ENCODE data around the gene OR6K2. TPM values are rescaled to one million over a fixed set of nuclear protein-coding genes. Genes with fewer than 3 reads are reported as not detected.
"Not testable (repeated sequence)": the region's sequence is repeated elsewhere in the genome, so short reads cannot be mapped to it uniquely, and the experiment has no call there.

The OR6K2 gene
- total and polyA plus RNA-seq, 12 donors = not detected

DNA sequence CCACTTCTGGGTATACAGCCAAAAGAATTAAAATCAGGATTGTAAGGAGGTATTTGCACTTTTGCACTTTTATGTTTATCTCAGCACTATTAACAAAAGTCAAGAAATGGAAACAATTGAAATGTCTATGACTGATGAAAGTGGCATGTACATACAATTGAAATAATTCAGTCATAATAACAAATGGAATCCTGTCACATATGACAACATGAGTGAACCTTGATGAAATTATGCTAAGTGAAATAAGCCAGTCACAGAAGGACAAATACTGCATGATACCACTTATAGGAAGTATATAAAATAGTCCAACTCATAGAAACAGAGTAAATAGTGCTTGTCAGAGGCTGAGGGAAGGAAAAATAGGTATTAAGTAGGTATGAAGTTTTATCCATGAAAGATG is 10.6 kb downstream of the OR6K2 start:
- no peak overlapping the region for H3K27ac ChIP-seq
- H3K9me3 ChIP-seq = no peaks in the 10 kb centered on the region
- no peaks in the 10 kb centered on the region for H3K4me1 ChIP-seq
- no peaks in the 10 kb centered on the region for H3K27me3 ChIP-seq
- no peak overlapping the region for H3K4me3 ChIP-seq
- DNase-seq (no peak), ATAC-seq (no peak)
- TF ChIP-seq CTCF (IDR thresholded peaks at IDR 0.05) = no peak
- H3K36me3 ChIP-seq = no peaks in the 10 kb centered on the region
- intact Hi-C loops (cut with DNase I) = no loop called here

DNA sequence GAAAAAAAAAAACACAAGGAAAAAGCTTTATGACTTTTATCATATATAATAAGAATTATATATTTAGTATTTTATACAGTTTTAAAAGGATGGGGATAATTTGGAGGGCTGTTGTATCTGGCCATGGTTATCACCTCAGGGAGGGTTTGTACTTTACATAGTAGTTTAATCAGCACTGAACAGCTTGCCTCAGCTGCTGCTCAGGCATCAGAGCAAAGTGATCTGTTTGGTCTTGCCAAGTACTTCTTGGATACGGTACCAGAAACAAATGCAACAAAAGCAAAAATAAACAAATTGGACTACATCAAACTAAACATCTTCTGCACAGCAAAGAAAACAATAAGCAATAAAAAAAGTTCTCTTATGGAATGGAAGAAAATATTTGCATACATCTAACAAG is 11.3 kb downstream of the OR6K2 start:
- Histone ChIP-seq H3K4me3 (no peak overlapping the region), H3K27me3 (no peaks in the 10 kb centered on the region), H3K27ac (no peak overlapping the region), H3K4me1 (no peaks in the 10 kb centered on the region), H3K36me3 (no peaks in the 10 kb centered on the region), H3K9me3 (no peaks in the 10 kb centered on the region)
- intact Hi-C loops (cut with DNase I) = no loop called here
- 24 to 26% methylated on average over 1 of the region's 1 CpG for WGBS, 2 donors
- ATAC-seq (no peak), DNase-seq (no peak)
- TF ChIP-seq CTCF (IDR thresholded peaks at IDR 0.05) = no peak

GRCh38 chr1:158688343-158688742 is 12.1 kb downstream of the OR6K2 start:
- H3K4me1 ChIP-seq; H3K27me3 ChIP-seq; H3K27ac ChIP-seq; intact Hi-C loops (cut with DNase I); ATAC-seq; H3K4me3 ChIP-seq; H3K36me3 ChIP-seq; DNase-seq; H3K9me3 ChIP-seq: not testable (repeated sequence)
- WGBS, 2 donors = 82 to 90% methylated on average over 1 of the region's 1 CpG

GRCh38 chr1:158687037-158687436 is 13.4 kb downstream of the OR6K2 start:
- H3K9me3 ChIP-seq = no peaks in the 10 kb centered on the region
- H3K27me3 ChIP-seq = no peaks in the 10 kb centered on the region
- no peak overlapping the region for H3K27ac ChIP-seq
- intact Hi-C loops (cut with DNase I) = no loop called here
- ATAC-seq (no peak), DNase-seq (no peak)
- no peak for TF ChIP-seq CTCF (IDR thresholded peaks at IDR 0.05)
- H3K4me1 ChIP-seq = no peaks in the 10 kb centered on the region
- no peaks in the 10 kb centered on the region for H3K36me3 ChIP-seq
- no peak overlapping the region for H3K4me3 ChIP-seq

GRCh38 chr1:158686111-158687009 is 14.1 kb downstream of the OR6K2 start, which contains the start of gene SPTA1:
SPTA1 (minus strand) TSS chr1:158686715; CDS start chr1:158686517, 198 bp downstream.
- no peaks in the 10 kb centered on the region for H3K36me3 ChIP-seq
- no peak within 1 kb of the TSS for H3K4me3 ChIP-seq
- no peak within 1 kb of the TSS for H3K27ac ChIP-seq
- WGBS, 2 donors = 60 to 75% methylated on average over 7 of the region's 7 CpGs
- H3K4me1 ChIP-seq = no peaks in the 10 kb centered on the region
- peaks cover 0 to 5% (median 0%) of the 10 kb centered on the region in 7 donors for H3K27me3 ChIP-seq
- H3K9me3 ChIP-seq = no peaks in the 10 kb centered on the region
- TF ChIP-seq CTCF (IDR thresholded peaks at IDR 0.05) = no peak
- intact Hi-C loops (cut with DNase I) = no loop called here
- no peak for ATAC-seq
- DNase-seq = no peak

Measured in heart right ventricle (tissue), 16 donors.